PC-9 (cell line): ENCODE measurements around the gene IRF4.

ENCODE experiments used
- CTCF ChIP-seq: fragments of 200-600 bp; sonication (generic); conservative IDR thresholded peaks from 2 replicates; pipeline ENCODE4 v1.6.1; 2017; ENCODE audit warnings: mixed run types, antibody characterized with exemption, mild to moderate bottlenecking, moderate library complexity
- EZH2 ChIP-seq: fragments of 200-600 bp; sonication (generic); IDR thresholded peaks from 2 replicates; pipeline ENCODE4 v1.8.0; 2017; ENCODE audit warnings: antibody characterized with exemption, low read depth

GRCh38 chr6:389143-389542 lies 2.4 kb upstream of the IRF4 start:
- TF ChIP-seq CTCF (no peak), EZH2 (no peak)
